Measurements from ENCODE around the gene MYO1D. TPM values are rescaled to one million over a fixed set of nuclear protein-coding genes. Genes with fewer than 3 reads are reported as not detected.

Gene MYO1D
- total RNA-seq, 1 experiment from 2014 or later: 29.9 TPM

DNA sequence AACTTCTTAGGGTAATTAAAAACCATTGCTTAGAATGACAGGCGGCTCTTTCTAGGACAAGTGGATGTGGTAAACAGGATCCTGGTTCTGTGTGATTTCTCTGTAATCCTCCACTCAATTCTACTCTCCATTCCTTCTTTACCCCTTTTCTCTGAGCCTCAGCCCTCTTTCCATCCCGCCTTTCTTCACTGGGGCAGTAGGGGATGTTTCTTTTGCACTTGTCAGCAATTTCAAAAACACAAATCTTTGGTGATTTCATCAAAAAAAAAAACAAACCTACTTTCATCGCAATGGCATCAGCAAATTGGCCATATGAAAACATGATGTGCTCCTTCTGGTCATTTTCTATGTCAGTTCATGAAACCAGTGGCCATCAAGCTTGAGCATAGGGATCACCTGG is 285.5 kb downstream of the MYO1D start (continued):
- TF ChIP-seq, protein P1, sequence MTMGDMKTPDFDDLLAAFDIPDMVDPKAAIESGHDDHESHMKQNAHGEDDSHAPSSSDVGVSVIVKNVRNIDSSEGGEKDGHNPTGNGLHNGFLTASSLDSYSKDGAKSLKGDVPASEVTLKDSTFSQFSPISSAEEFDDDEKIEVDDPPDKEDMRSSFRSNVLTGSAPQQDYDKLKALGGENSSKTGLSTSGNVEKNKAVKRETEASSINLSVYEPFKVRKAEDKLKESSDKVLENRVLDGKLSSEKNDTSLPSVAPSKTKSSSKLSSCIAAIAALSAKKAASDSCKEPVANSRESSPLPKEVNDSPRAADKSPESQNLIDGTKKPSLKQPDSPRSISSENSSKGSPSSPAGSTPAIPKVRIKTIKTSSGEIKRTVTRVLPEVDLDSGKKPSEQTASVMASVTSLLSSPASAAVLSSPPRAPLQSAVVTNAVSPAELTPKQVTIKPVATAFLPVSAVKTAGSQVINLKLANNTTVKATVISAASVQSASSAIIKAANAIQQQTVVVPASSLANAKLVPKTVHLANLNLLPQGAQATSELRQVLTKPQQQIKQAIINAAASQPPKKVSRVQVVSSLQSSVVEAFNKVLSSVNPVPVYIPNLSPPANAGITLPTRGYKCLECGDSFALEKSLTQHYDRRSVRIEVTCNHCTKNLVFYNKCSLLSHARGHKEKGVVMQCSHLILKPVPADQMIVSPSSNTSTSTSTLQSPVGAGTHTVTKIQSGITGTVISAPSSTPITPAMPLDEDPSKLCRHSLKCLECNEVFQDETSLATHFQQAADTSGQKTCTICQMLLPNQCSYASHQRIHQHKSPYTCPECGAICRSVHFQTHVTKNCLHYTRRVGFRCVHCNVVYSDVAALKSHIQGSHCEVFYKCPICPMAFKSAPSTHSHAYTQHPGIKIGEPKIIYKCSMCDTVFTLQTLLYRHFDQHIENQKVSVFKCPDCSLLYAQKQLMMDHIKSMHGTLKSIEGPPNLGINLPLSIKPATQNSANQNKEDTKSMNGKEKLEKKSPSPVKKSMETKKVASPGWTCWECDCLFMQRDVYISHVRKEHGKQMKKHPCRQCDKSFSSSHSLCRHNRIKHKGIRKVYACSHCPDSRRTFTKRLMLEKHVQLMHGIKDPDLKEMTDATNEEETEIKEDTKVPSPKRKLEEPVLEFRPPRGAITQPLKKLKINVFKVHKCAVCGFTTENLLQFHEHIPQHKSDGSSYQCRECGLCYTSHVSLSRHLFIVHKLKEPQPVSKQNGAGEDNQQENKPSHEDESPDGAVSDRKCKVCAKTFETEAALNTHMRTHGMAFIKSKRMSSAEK (CRISPR knock-in tag; IDR thresholded peaks at IDR 0.05; ENCODE audit: borderline replicate concordance): no peak
- TF ChIP-seq ZNF396 (CRISPR knock-in tag; IDR thresholded peaks at IDR 0.05; ENCODE audit: borderline replicate concordance): no peak
- TF ChIP-seq TP53 (CRISPR knock-in tag; IDR thresholded peaks at IDR 0.05): no peak
- TF ChIP-seq, protein P2, sequence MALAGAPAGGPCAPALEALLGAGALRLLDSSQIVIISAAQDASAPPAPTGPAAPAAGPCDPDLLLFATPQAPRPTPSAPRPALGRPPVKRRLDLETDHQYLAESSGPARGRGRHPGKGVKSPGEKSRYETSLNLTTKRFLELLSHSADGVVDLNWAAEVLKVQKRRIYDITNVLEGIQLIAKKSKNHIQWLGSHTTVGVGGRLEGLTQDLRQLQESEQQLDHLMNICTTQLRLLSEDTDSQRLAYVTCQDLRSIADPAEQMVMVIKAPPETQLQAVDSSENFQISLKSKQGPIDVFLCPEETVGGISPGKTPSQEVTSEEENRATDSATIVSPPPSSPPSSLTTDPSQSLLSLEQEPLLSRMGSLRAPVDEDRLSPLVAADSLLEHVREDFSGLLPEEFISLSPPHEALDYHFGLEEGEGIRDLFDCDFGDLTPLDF (CRISPR knock-in tag; IDR thresholded peaks at IDR 0.05): no peak

DNA sequence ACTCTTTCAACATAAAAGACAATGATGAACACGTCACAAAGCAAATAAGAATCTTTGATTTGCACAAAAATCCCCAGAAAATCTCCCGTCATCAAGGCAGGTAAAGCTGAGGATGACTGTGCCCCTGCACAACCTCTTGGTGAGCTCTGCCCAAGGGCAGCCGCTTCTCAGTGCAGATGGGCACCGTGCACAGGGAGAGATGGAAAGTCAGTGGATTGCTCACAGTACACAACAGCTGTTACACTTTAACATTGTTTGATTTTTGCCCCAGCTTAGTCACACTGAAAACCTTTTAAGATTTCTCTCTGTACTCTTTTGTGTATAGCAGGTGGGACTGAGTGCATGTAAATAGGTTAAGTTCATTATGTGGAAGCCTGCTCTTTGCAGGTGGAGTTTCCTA is 285.9 kb downstream of the MYO1D start:
- TF ChIP-seq JAZF1 (CRISPR knock-in tag; IDR thresholded peaks at IDR 0.05) (no peak), RORB (CRISPR knock-in tag; IDR thresholded peaks at IDR 0.05) (no peak), NR2C2 (CRISPR knock-in tag; IDR thresholded peaks at IDR 0.05) (no peak), SMAD4 (CRISPR knock-in tag; IDR thresholded peaks at IDR 0.05) (no peak), FOXJ3 (CRISPR knock-in tag; IDR thresholded peaks at IDR 0.05; ENCODE audit: borderline replicate concordance) (no peak), ZNF671 (CRISPR knock-in tag; IDR thresholded peaks at IDR 0.05) (no peak), TP53 (CRISPR knock-in tag; IDR thresholded peaks at IDR 0.05) (no peak), MYBL2 (CRISPR knock-in tag; IDR thresholded peaks at IDR 0.05) (no peak), RELA (CRISPR knock-in tag; IDR thresholded peaks at IDR 0.05; ENCODE audit: borderline replicate concordance) (no peak), NFATC4 (CRISPR knock-in tag; IDR thresholded peaks at IDR 0.05) (no peak), CBFB (CRISPR knock-in tag; IDR thresholded peaks at IDR 0.05; ENCODE audit: low read depth) (no peak), PRRX2 (CRISPR knock-in tag; IDR thresholded peaks at IDR 0.05) (no peak), SP1 (CRISPR knock-in tag; conservative IDR thresholded peaks at IDR 0.05) (no peak), ZNF263 (CRISPR knock-in tag; IDR thresholded peaks at IDR 0.05; ENCODE audit: low read depth) (no peak)
- TF ChIP-seq, protein P3, sequence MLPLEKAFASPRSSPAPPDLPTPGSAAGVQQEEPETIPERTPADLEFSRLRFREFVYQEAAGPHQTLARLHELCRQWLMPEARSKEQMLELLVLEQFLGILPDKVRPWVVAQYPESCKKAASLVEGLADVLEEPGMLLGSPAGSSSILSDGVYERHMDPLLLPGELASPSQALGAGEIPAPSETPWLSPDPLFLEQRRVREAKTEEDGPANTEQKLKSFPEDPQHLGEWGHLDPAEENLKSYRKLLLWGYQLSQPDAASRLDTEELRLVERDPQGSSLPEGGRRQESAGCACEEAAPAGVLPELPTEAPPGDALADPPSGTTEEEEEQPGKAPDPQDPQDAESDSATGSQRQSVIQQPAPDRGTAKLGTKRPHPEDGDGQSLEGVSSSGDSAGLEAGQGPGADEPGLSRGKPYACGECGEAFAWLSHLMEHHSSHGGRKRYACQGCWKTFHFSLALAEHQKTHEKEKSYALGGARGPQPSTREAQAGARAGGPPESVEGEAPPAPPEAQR (CRISPR knock-in tag; IDR thresholded peaks at IDR 0.05): no peak
- TF ChIP-seq, protein P4, sequence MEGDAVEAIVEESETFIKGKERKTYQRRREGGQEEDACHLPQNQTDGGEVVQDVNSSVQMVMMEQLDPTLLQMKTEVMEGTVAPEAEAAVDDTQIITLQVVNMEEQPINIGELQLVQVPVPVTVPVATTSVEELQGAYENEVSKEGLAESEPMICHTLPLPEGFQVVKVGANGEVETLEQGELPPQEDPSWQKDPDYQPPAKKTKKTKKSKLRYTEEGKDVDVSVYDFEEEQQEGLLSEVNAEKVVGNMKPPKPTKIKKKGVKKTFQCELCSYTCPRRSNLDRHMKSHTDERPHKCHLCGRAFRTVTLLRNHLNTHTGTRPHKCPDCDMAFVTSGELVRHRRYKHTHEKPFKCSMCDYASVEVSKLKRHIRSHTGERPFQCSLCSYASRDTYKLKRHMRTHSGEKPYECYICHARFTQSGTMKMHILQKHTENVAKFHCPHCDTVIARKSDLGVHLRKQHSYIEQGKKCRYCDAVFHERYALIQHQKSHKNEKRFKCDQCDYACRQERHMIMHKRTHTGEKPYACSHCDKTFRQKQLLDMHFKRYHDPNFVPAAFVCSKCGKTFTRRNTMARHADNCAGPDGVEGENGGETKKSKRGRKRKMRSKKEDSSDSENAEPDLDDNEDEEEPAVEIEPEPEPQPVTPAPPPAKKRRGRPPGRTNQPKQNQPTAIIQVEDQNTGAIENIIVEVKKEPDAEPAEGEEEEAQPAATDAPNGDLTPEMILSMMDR (IDR thresholded peaks at IDR 0.05): no peak
- TF ChIP-seq, protein P5, sequence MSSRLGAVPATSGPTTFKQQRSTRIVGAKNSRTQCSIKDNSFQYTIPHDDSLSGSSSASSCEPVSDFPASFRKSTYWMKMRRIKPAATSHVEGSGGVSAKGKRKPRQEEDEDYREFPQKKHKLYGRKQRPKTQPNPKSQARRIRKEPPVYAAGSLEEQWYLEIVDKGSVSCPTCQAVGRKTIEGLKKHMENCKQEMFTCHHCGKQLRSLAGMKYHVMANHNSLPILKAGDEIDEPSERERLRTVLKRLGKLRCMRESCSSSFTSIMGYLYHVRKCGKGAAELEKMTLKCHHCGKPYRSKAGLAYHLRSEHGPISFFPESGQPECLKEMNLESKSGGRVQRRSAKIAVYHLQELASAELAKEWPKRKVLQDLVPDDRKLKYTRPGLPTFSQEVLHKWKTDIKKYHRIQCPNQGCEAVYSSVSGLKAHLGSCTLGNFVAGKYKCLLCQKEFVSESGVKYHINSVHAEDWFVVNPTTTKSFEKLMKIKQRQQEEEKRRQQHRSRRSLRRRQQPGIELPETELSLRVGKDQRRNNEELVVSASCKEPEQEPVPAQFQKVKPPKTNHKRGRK (CRISPR knock-in tag; IDR thresholded peaks at IDR 0.05; ENCODE audit: borderline replicate concordance): no peak
- TF ChIP-seq, protein P6, sequence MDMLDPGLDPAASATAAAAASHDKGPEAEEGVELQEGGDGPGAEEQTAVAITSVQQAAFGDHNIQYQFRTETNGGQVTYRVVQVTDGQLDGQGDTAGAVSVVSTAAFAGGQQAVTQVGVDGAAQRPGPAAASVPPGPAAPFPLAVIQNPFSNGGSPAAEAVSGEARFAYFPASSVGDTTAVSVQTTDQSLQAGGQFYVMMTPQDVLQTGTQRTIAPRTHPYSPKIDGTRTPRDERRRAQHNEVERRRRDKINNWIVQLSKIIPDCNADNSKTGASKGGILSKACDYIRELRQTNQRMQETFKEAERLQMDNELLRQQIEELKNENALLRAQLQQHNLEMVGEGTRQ (CRISPR knock-in tag; IDR thresholded peaks at IDR 0.05): no peak
- TF ChIP-seq, protein P7, sequence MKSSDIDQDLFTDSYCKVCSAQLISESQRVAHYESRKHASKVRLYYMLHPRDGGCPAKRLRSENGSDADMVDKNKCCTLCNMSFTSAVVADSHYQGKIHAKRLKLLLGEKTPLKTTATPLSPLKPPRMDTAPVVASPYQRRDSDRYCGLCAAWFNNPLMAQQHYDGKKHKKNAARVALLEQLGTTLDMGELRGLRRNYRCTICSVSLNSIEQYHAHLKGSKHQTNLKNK (CRISPR knock-in tag; IDR thresholded peaks at IDR 0.05): no peak
- TF ChIP-seq, protein P8, sequence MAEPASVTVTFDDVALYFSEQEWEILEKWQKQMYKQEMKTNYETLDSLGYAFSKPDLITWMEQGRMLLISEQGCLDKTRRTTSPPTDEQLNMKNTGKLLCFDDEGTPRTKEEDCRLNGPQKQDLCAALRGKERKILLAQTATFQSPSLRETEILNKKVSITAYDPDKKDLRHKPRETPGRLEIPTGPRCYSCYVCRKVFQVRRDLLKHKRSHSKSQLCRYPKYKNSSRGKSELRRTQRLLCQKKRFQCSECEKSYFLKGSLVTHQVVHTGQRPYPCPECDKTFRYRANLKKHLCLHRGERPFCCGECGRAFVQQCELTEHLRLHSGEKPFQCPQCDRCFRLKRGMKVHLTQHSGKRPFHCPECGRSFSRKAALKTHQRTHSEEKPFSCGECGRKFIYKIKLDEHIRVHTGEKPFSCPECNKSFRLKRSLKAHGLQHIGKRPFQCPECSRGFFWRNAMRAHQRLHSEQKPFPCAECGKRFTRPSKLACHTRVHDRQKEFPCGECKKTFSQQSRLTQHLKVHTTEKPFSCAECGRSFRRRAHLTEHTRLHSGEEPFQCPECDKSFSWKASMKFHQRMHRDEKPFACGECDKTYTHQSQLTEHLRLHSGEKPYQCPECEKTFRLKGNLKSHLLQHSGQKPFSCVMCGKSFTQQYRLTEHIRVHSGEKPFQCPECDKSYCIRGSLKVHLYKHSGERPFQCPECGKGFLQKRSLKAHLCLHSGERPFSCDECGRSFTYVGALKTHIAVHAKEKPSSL (CRISPR knock-in tag; conservative IDR thresholded peaks at IDR 0.05): no peak
- Mint-ChIP-seq H3K36me3 (no peaks in the 10 kb centered on the region), H3K9me3 (no peaks in the 10 kb centered on the region), H3K4me1 (peaks cover 3% of the 10 kb centered on the region; the same call in 1 of the 2 replicates), H3K27me3 (ENCODE audit: low read depth) (no peaks in the 10 kb centered on the region), H3K27ac (no peak overlapping the region), H3K4me3 (no peak overlapping the region)
- POLR2A ChIA-PET: no interaction called here
- DNase-seq (ENCODE audit: low spot score): no peak
- CTCF ChIA-PET: interaction anchor here (0.9 to 2.7 kb wide), 5 partner anchors 16 to 107 kb away, joined by 3 to 13 read pairs (median 5); no protein-coding TSS in a partner anchor
- no peak for ATAC-seq
